ENCODE results near the gene IQGAP1.
"Not testable (repeated sequence)": the region's sequence is repeated elsewhere in the genome, so short reads cannot be mapped to it uniquely, and the experiment has no call there.

Gene IQGAP1

DNA sequence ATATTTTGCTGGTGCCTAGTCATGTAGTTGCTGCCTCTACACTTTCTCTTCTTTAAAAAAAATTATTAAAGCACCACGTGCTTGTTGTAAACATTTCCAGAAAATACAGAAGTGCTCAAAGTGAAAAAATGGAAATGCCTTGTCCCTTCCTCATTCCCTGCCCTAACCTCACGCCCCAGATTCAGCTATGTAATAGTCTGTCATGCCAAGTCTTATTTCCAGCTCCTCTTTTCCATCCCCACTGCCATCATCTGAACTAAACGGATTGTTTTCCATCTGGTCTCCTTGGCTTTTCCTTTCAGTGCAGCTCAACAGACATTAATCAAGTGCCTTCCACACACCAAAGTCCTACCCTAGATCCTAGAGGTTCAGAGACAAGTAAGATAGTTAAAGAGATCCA lies 20.5 kb upstream of the IQGAP1 start:
- no peak for DNase-seq

- no peak for DNase-seq
These were observed 13.0 kb upstream of the IQGAP1 start for GRCh38 chr15:90375071-90375470.

GRCh38 chr15:90376789-90377188 lies 11.3 kb upstream of the IQGAP1 start:
- DNase-seq: no peak

- no peak for DNase-seq
These were observed 8.8 kb upstream of the IQGAP1 start for GRCh38 chr15:90379263-90379662.

DNA sequence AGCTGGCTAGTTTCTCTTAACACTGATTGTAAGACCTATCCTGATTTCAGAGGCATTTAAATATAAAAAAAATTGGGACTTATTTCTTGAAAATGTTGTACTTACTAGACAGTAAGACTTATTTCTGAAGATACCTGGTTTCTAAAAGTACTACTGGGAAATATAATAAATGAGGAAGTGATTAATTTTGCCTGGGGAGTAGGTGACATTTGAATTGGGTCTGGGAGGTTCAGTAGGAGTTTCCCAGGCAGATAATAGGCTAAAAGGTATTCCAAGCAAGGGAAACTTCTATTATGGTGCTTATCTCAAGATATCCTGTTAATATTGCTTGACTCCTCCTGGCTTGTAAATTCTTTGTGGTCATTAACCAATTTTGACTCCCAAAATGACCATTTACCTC lies 6.5 kb upstream of the IQGAP1 start:
- DNase-seq: no peak

DNA sequence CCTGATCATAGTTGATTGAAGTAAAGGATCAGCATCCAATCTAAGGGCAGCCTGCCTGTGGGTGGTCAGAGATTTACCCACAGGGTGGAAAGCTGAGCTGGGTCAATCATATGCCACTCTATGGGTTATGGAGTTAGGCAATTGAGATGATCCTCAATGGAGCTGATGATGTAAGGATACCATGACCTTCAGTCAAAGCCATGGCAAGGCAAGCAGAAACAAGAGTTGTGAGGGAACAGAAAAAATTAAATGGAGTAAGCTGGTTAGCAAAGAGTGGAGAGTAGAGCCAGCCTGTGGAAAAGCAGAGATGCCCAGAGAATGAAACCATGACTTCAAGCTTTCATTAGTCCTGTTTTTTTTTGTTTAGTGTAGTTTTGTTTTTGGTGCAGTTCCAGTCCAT lies 5.7 kb upstream of the IQGAP1 start:
- DNase-seq: no peak

DNA sequence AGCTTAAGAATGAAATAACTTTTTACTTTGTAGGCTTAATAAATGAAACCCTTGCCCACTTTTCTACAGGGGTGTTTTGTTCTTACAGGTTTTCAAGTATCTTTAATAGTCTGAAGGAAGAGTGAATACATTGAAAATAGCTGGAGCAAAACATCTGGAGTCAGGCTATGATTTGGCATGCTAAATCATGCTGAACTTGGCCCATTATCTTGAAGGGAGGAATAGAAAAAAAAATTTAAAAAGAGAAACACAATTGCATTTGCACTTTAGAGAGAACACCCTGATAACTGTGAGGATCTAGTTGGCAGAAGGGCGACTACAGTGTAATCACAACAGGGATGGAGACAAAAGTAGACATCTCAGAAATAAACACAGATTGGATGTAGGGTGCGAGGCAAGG lies 1.8 kb upstream of the IQGAP1 start:
- DNase-seq: no peak

- no peak for DNase-seq
These were observed 679 bp downstream of the IQGAP1 start for GRCh38 chr15:90388462-90389380.

DNA sequence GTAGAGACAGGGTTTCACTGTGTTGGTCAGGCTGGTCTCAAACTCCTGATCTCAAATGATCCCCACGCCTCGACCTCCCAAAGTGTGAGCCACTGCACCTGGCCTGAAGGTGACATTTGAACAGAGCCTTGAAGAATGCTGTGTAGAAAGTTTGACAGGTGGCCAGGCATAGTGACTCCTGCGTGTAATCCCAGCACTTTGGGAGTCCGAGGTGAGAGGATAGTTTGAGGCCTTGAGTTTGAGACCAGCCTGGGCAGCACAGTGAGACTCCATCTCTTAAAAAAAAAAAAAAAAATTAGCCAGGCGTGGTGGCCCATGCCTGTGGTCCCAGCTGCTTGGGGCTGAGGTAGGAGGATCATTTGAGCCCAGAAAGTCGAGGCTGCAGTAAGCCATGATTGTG lies 1.5 kb downstream of the IQGAP1 start:
- no peak for DNase-seq

DNA sequence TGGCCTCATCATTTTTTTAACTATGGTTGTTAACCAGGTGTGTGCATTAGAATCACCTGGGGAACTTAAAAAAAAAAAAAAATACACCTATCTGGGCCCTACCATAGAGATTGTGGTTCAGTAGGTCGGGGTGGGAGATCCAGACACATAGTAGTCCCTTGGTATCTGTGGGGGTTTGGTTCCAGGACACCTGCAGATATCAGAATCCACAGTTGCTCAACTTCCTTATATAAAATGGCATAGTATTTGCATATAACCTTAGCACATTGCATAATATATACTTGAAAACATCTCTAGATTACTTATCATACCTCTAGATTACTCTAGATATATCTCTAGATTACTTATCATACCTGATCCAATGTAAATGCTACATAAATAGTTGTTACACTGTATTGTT lies 5.0 kb downstream of the IQGAP1 start:
- no peak for DNase-seq

- no peak for DNase-seq
These were observed 6.0 kb downstream of the IQGAP1 start for GRCh38 chr15:90394074-90394473.

- DNase-seq: no peak
These were observed 6.9 kb downstream of the IQGAP1 start for GRCh38 chr15:90394748-90395442.

- no peak for DNase-seq
These were observed 8.3 kb downstream of the IQGAP1 start for GRCh38 chr15:90396321-90396720.

DNA sequence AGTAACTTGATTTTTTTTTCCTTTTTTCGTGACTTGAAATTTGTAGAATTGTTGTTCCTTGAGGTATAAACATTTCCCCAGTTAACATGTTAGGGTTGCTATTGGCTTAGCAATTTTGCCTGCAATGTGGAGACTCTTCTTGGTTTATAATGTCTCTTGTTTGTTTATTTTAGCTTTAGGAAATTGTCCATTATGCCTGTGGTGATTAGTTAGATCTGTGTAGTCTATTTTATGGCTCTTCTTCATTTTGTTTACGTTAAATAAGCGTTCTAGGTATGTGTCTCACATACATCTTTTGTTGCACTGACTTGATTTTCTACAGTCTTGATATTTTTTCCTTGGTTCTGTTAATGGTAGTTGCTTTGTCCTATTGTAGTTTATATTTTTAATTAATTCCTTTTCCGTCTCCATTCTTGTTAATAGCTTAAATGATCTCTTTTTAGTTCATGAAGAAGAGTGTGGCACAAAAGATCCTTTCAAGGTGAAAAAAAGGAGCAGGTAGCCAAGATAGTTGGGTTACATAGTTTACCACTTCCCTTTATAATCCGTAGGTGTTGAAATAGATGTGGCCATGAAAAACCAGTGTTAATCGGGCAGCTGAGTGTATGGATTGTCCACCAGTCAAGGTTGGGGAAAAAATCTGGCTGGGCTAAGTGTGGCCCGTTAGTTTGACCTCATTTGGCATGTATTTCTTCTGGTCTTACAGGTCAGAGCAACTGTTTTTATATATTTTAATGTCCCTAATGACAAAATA lies 12.1 kb downstream of the IQGAP1 start:
- DNase-seq: no peak

- DNase-seq: no peak
These were observed 12.8 kb downstream of the IQGAP1 start for GRCh38 chr15:90400759-90401314.

DNA sequence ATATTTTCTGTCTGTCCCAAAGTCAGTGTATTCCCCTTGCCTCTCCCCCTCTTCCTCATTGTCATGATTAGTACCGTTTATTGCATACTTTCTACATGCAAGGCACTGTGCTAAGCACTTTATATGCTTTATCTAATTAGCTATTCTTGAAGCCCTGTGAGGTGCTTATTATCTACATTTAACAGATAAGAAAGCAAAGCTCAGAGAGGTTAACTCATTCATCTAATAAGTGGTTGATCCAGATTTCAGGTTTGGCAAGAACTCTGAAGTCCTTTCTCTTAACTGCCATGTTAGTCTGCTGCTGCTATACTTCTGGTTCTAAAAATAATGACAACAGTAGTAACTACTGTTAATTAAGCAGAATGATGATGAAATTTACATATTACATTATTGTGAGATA lies 13.5 kb downstream of the IQGAP1 start:
- no peak for DNase-seq

GRCh38 chr15:90402223-90402622 lies 14.2 kb downstream of the IQGAP1 start:
- DNase-seq: no peak

GRCh38 chr15:90402767-90403166 lies 14.7 kb downstream of the IQGAP1 start:
- no peak for DNase-seq

DNA sequence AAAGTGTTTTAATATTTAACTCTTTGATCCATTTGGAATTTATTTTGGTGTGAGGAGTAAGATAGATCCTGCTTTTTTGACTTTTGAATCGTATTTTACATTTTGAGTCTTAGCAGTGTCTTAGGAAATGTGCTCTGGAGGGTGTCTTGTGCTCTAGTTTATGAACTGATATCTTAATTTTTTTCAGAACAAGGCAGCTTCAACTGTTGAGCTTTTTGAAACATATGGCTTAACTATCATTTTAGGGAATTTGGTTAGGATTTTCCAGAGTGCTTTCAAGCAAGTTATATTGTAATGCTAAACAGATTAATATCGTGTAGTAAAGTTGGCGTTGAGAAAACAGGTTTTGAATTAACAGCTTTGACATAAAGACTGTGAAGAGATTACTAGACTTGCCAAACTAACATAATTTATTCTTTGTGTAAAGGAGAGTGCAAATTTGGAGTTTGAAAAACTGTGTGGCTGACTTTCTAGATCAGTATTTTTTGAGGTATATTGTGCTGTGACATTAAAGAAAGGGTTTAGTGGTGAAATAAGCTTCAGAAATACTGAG lies 17.1 kb downstream of the IQGAP1 start:
- DNase-seq: no peak

DNA sequence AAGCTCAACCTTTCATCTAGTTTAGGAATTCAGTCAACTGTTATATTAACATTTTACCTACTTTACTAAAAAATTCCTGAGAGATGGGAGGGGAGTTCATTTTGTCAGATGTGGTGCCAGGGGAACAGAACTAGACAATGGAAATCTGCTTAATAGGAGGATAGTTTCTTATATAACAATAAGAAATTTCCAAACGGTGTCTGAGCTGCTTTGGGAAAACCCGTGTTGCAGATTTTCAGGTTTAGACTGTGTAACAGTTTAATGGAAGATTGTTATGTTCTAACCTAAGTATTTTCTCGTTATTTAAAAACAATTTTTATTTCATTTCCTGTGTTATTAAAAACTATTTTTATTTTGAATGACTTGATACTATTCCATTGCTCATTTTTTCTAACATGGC lies 19.3 kb downstream of the IQGAP1 start:
- no peak for DNase-seq

- no peak for DNase-seq
These were observed 19.9 kb downstream of the IQGAP1 start for GRCh38 chr15:90407871-90408317.

DNA sequence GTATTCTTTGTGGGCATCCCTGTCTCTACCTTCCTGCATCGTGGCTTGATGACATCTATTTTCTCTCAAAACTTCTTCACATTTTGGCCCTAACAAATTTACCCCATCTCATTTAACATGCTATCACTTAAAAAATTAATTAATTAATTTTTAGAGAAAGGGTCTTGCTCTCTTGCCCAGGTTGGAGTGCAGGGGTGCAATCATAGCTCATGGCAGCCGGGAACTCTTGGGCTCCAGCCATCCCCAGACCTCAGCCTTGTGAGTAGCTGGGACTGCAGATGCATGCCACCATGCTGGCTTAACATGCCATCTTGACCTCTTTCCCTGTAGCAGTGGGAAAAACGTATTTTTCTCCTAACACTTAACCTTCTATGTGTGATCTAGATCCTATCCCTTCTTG lies 20.6 kb downstream of the IQGAP1 start:
- no peak for DNase-seq

DNA sequence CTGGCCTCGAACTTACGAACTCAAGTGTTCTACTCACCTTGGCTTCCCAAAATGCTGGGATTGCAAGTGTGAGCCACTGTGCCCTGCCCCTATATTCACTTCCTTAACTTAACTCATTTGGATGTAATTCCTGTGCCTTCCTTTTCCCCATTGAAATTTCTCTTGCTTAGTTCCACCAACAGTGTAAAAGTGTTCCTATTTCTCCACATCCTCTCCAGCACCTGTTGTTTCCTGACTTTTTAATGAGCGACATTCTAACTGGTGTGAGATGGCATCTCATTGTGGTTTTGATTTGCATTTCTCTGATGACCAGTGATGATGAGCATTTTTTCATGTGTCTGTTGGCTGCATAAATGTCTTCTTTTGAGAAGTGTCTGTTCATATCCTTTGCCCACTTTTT lies 21.5 kb downstream of the IQGAP1 start:
- DNase-seq: not testable (repeated sequence)
